SU-DHL-6 (cell line): ENCODE results near the gene SLC13A4.

ENCODE experiments used
- EZH2phosphoT487 ChIP-seq: fragments of 200-600 bp; sonication (generic), shearing (Covaris generic); conservative IDR thresholded peaks from 2 replicates; pipeline ENCODE4 v1.6.1; 2018; ENCODE audit warnings: mild to moderate bottlenecking, antibody characterized with exemption, low read length, moderate library complexity, mixed read lengths
- TF ChIP-seq, protein P1 (sequence below): fragments of 200-600 bp; sonication (generic); IDR thresholded peaks from one replicate; pipeline ENCODE4 v1.5.1; 2017; ENCODE audit warnings: antibody characterized with exemption, mild to moderate bottlenecking, low read length, moderate library complexity; ENCODE audit not compliant: insufficient read depth, poor library complexity, severe bottlenecking

DNA sequence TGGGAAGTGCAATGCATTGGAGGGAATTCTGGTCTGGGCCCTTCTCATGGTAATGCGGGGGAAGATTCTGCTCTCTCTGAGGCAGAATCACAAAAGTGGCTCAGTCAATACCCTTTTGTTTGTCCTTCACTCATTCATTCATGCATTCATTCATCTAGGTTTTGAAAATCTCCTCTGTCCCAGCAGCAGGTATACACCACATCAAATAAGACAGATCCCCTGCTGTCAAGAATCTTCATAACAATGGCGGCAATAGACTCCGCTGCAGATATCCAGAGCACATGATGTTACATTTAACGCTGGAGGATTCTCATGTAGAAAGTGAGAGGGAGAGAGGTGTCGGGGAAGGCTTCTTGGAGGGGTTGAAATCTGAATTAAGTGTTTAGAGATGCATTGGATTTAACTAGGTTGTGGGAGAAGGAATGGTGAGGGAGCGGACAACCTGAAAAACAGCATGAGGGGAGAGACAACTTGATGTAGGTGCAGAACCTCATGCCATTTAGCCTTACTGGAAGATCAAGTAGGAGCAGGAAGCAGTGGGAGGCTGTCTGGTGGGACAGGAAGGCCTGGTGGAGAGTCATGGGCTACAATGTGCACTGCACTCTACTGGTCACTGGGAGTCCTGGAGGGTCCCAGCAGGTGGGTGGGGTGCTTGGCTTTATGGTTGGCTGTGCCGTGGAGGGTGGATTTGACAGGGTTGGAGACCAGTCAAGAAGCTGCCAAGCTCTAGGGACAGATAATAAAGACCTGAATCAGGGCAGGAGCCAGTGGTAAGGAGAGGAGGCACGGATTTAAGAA, 25.8 kb upstream of the SLC13A4 start:
- TF ChIP-seq EZH2phosphoT487, result no peak
- TF ChIP-seq, protein P1, sequence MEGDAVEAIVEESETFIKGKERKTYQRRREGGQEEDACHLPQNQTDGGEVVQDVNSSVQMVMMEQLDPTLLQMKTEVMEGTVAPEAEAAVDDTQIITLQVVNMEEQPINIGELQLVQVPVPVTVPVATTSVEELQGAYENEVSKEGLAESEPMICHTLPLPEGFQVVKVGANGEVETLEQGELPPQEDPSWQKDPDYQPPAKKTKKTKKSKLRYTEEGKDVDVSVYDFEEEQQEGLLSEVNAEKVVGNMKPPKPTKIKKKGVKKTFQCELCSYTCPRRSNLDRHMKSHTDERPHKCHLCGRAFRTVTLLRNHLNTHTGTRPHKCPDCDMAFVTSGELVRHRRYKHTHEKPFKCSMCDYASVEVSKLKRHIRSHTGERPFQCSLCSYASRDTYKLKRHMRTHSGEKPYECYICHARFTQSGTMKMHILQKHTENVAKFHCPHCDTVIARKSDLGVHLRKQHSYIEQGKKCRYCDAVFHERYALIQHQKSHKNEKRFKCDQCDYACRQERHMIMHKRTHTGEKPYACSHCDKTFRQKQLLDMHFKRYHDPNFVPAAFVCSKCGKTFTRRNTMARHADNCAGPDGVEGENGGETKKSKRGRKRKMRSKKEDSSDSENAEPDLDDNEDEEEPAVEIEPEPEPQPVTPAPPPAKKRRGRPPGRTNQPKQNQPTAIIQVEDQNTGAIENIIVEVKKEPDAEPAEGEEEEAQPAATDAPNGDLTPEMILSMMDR, result no peak
